ENCODE measurements around the gene PNPO. TPM values are rescaled to one million over a fixed set of nuclear protein-coding genes. Genes with fewer than 3 reads are reported as not detected.

PNPO gene
- total and polyA plus RNA-seq, 7 donors, result 9.6 to 16.5 (median 14.3) TPM

DNA sequence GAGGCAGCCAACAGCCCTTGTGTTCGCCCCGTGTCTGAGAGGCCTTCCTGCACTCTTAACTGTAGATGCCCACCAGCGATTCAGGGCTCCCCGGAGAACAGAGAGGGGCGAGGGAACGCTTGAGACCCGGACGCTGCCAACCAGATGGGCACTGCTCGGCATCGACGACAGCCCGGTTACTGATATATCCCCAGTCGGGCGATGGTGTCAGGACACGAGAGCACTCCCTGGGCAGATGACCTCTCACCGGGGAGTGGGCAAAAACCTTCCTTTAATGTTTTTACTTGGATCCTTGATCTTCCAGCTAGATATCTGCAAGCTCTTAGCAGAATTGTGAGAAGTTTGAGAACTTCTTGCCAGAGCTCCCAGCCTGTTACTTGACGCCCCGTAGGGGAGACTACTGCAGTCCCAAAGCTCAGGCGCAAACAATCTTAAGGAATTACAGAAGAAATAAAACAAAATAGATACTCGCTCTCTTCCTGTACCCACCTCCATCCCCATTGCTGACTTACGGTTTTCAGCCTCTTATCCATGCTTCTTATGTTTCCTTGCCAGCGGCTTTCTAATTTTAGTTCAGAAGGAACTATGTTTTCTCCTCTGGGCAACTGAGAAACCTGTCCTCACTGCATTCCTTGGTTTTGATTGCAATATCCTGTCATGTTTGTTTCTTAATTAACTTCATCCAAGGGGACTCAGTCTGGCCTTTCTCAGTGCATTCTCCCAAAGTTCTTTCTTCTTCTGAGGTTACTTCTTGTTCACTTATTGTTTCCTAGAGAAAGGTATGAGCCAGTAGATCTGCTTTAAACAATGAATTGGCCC lies 44.5 kb upstream of the PNPO start:
- no peaks in the 10 kb centered on the region for H3K9me3 ChIP-seq
- 1 to 2% methylated on average over 22 of the region's 22 CpGs for WGBS, 2 donors
- H3K4me3 ChIP-seq, result peak overlapping the region; percentile 76 to 93 (median 86)
- H3K36me3 ChIP-seq, result no peaks in the 10 kb centered on the region
- H3K4me1 ChIP-seq, result peaks cover 0 to 33% (median 25%) of the 10 kb centered on the region in 4 donors
- TF ChIP-seq POLR2AphosphoS5 (IDR thresholded peaks at IDR 0.05) (no peak), EP300 (IDR thresholded peaks at IDR 0.05) (no peak), POLR2A (IDR thresholded peaks at IDR 0.05) (no peak)
- TF ChIP-seq, protein P1, sequence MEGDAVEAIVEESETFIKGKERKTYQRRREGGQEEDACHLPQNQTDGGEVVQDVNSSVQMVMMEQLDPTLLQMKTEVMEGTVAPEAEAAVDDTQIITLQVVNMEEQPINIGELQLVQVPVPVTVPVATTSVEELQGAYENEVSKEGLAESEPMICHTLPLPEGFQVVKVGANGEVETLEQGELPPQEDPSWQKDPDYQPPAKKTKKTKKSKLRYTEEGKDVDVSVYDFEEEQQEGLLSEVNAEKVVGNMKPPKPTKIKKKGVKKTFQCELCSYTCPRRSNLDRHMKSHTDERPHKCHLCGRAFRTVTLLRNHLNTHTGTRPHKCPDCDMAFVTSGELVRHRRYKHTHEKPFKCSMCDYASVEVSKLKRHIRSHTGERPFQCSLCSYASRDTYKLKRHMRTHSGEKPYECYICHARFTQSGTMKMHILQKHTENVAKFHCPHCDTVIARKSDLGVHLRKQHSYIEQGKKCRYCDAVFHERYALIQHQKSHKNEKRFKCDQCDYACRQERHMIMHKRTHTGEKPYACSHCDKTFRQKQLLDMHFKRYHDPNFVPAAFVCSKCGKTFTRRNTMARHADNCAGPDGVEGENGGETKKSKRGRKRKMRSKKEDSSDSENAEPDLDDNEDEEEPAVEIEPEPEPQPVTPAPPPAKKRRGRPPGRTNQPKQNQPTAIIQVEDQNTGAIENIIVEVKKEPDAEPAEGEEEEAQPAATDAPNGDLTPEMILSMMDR (IDR thresholded peaks at IDR 0.05), result no peak
- peak overlapping the region; percentile 98 to 99 (median 98) for H3K27ac ChIP-seq
- no peak for DNase-seq
- intact Hi-C loops (cut with DNase I), result loop anchor here (2.0 to 5.0 kb wide), 2 partner anchors 44 to 125 kb away; partner anchors contain the start of gene PNPO
- no peaks in the 10 kb centered on the region for H3K27me3 ChIP-seq

DNA sequence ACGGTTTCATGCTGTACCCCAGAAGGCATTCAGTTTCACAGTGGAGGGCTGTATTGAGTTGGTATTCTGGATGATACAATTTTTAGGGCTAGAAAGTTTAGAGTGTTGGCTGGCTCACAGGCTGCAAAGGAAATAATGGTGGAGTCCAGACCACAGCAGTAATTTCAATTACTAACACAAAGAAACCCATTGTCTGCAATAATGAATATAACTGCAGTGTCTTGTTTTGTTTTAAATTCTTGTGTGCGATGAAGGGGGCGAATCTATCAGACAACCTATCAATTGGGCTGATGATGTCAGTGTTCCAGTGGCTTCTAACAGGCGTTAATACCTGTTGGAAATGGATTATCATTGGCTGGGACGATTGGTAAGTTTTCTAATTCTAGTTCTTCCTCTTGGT lies 43.8 kb upstream of the PNPO start:
- H3K27ac ChIP-seq, result peak overlapping the region; percentile 98 to 99 (median 98)
- H3K27me3 ChIP-seq, result no peaks in the 10 kb centered on the region
- TF ChIP-seq POLR2AphosphoS5 (IDR thresholded peaks at IDR 0.05) (no peak), POLR2A (IDR thresholded peaks at IDR 0.05) (no peak), EP300 (IDR thresholded peaks at IDR 0.05) (no peak)
- TF ChIP-seq, protein P1 (IDR thresholded peaks at IDR 0.05), result no peak
- no peaks in the 10 kb centered on the region for H3K9me3 ChIP-seq
- H3K4me1 ChIP-seq, result peaks cover 0 to 33% (median 25%) of the 10 kb centered on the region in 4 donors
- H3K36me3 ChIP-seq, result no peaks in the 10 kb centered on the region
- H3K4me3 ChIP-seq, result peak overlapping the region in 2 of 4 donors; percentile 76 to 88
- 73 to 80% methylated on average over 5 of the region's 5 CpGs for WGBS, 2 donors
- DNase-seq, result no peak
- intact Hi-C loops (cut with DNase I), result loop anchor here (2.0 to 5.0 kb wide), 2 partner anchors 43 to 125 kb away; partner anchors contain the start of gene PNPO

DNA sequence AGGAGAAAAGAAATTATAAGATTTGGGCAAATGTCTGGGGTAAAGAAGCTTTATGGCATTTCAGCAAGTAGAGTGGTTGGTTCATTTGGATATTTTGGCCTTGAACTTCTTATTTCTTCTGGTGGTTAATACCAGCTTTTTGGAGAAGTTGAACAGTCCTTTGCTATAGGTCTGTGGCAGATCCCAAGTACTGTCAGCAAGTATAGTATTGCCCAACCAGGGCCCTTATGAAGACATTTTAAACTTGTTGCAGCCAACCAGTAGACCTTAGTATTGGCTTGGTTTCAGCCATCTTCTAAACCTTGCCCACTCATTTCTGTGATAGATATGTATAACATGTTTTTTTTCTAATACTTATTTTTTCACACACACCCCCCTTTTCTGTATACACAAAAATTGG lies 43.1 kb upstream of the PNPO start:
- DNase-seq, result no peak
- intact Hi-C loops (cut with DNase I), result loop anchor here (5.0 kb wide), 1 partner anchor 124 kb away; no protein-coding TSS in a partner anchor
- H3K27ac ChIP-seq, result peak overlapping the region in 3 of 4 donors; percentile 98 to 99 (median 98)
- H3K4me1 ChIP-seq, result peaks cover 0 to 33% (median 26%) of the 10 kb centered on the region in 4 donors
- H3K9me3 ChIP-seq, result no peaks in the 10 kb centered on the region
- H3K36me3 ChIP-seq, result no peaks in the 10 kb centered on the region
- H3K27me3 ChIP-seq, result no peaks in the 10 kb centered on the region
- no peak overlapping the region for H3K4me3 ChIP-seq
- no peak for TF ChIP-seq POLR2A (IDR thresholded peaks at IDR 0.05)
- TF ChIP-seq, protein P1 (IDR thresholded peaks at IDR 0.05), result no peak
- no peak for TF ChIP-seq EP300 (IDR thresholded peaks at IDR 0.05)
- TF ChIP-seq POLR2AphosphoS5 (IDR thresholded peaks at IDR 0.05), result no peak

DNA sequence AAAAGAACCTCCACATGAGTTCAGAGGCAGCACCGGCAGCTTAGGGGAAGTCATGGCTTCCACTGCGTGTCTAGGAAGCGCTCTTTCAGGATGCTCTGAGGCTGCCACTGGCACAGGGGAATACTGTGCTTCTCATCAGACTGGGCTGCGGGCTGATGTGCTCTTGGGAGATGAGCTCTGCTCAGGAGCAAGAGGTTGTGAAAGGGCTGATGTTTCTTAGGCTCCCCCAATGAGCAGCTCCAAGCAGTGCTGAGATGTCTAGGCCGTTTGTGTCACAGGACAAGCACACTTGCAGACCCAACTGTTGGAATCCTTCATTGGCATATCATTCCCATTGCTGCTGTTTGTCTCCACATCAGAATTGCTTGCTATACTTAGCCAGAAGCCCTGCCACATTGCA lies 41.7 kb upstream of the PNPO start:
- Histone ChIP-seq H3K4me3 (no peak overlapping the region), H3K36me3 (no peaks in the 10 kb centered on the region), H3K27ac (peak overlapping the region in 2 of 4 donors; percentile 16 to 98), H3K4me1 (peaks cover 0 to 39% (median 32%) of the 10 kb centered on the region in 4 donors), H3K27me3 (no peaks in the 10 kb centered on the region), H3K9me3 (no peaks in the 10 kb centered on the region)
- intact Hi-C loops (cut with DNase I), result loop anchor here (5.0 kb wide), 1 partner anchor 123 kb away; no protein-coding TSS in a partner anchor
- DNase-seq, result no peak
- 89 to 95% methylated on average over 5 of the region's 5 CpGs for WGBS, 2 donors
- no peak for TF ChIP-seq POLR2A (IDR thresholded peaks at IDR 0.05)
- TF ChIP-seq, protein P1 (IDR thresholded peaks at IDR 0.05), result no peak
- TF ChIP-seq EP300 (IDR thresholded peaks at IDR 0.05), result no peak
- no peak for TF ChIP-seq POLR2AphosphoS5 (IDR thresholded peaks at IDR 0.05)

Data from sigmoid colon (tissue), 7 donors.